H9 (cell line): ENCODE data around the gene ANKRD36C. TPM values are rescaled to one million over a fixed set of nuclear protein-coding genes. Genes with fewer than 3 reads are reported as not detected.
"Not testable (repeated sequence)": the region's sequence is repeated elsewhere in the genome, so short reads cannot be mapped to it uniquely, and the experiment has no call there.

Source experiments
- DNase-seq: peaks from one replicate; pipeline ENCODE4 v3.0.0-alpha.2; 2017
- H2AFZ ChIP-seq: one replicate; pipeline ENCODE4 v1.6.1; 2013; ENCODE audit warnings: mild to moderate bottlenecking, low read length, control low read depth, moderate library complexity
- H2AK5ac ChIP-seq: 2 replicates; pipeline ENCODE4 v1.6.1; 2013; ENCODE audit warnings: low read length, control low read depth, mixed read lengths; ENCODE audit not compliant: insufficient read length
- H2BK120ac ChIP-seq: one replicate; pipeline ENCODE4 v1.6.1; 2013; ENCODE audit warnings: low read depth, mild to moderate bottlenecking, low read length, control low read depth, inconsistent platforms; ENCODE audit not compliant: poor library complexity, severe bottlenecking
- H2BK12ac ChIP-seq: 2 replicates; pipeline ENCODE4 v1.6.1; 2013; ENCODE audit warnings: low read length, control low read depth, mixed read lengths, low read depth; ENCODE audit not compliant: insufficient read length
- H2BK15ac ChIP-seq: 2 replicates; pipeline ENCODE4 v1.6.1; 2013; ENCODE audit warnings: low read depth, low read length, control low read depth
- H2BK20ac ChIP-seq: one replicate; pipeline ENCODE4 v1.6.1; 2013; ENCODE audit warnings: low read depth, mild to moderate bottlenecking, low read length, control low read depth, inconsistent platforms; ENCODE audit not compliant: poor library complexity, severe bottlenecking
- H2BK5ac ChIP-seq: 2 replicates; pipeline ENCODE4 v1.6.1; 2013; ENCODE audit warnings: low read length, control low read depth, mixed read lengths; ENCODE audit not compliant: insufficient read length
- H3K14ac ChIP-seq: 2 replicates; pipeline ENCODE4 v1.6.1; 2013; ENCODE audit warnings: low read length, control low read depth; ENCODE audit not compliant: insufficient read depth
- H3K18ac ChIP-seq: 2 replicates; pipeline ENCODE4 v1.6.1; 2013; ENCODE audit warnings: low read depth, mild to moderate bottlenecking, mixed read lengths, low read length, control low read depth; ENCODE audit not compliant: insufficient read length
- H3K23ac ChIP-seq: 2 replicates; pipeline ENCODE4 v1.6.1; 2013; ENCODE audit warnings: low read length, control low read depth, mixed read lengths, low read depth; ENCODE audit not compliant: insufficient read length
- H3K23me2 ChIP-seq: 2 replicates; pipeline ENCODE4 v1.6.1; 2013; ENCODE audit warnings: low read depth, mild to moderate bottlenecking, mixed read lengths, low read length, control low read depth; ENCODE audit not compliant: insufficient read length, poor library complexity, severe bottlenecking
- H3K27ac ChIP-seq: 2 replicates; pipeline ENCODE4 v1.5.1; 2013; ENCODE audit warnings: low read length, control low read depth, mixed read lengths, low read depth; ENCODE audit not compliant: insufficient read length
- H3K27me3 ChIP-seq: 2 replicates; pipeline ENCODE4 v1.6.1; 2013; ENCODE audit warnings: low read length, control low read depth, inconsistent platforms; ENCODE audit not compliant: insufficient read depth
- H3K4ac ChIP-seq: 2 replicates; pipeline ENCODE4 v1.6.1; 2013; ENCODE audit warnings: low read depth, mild to moderate bottlenecking, control low read depth, inconsistent platforms, low read length, moderate library complexity
- H3K4me1 ChIP-seq: 2 replicates; pipeline ENCODE4 v1.6.1; 2013; ENCODE audit warnings: low read length, control low read depth, inconsistent platforms; ENCODE audit not compliant: insufficient read depth
- H3K4me2 ChIP-seq: 2 replicates; pipeline ENCODE4 v1.6.1; 2013; ENCODE audit warnings: low read length, control low read depth, mixed read lengths; ENCODE audit not compliant: insufficient read length, insufficient read depth
- H3K56ac ChIP-seq: 2 replicates; pipeline ENCODE4 v1.6.1; 2013; ENCODE audit warnings: low read depth, mild to moderate bottlenecking, mixed read lengths, low read length, control low read depth; ENCODE audit not compliant: insufficient read length
- H3K79me1 ChIP-seq: 2 replicates; pipeline ENCODE4 v1.6.1; 2013; ENCODE audit warnings: low read depth, mild to moderate bottlenecking, moderate library complexity, low read length, control low read depth, inconsistent platforms; ENCODE audit not compliant: insufficient read depth, poor library complexity, severe bottlenecking
- H3K79me2 ChIP-seq: 2 replicates; pipeline ENCODE4 v1.6.1; 2013; ENCODE audit warnings: low read length, control low read depth, inconsistent platforms; ENCODE audit not compliant: insufficient read depth
- H3K9ac ChIP-seq: 2 replicates; pipeline ENCODE4 v1.6.1; 2013; ENCODE audit warnings: low read length, control low read depth, mixed read lengths; ENCODE audit not compliant: insufficient read length; ENCODE audit errors: extremely low read depth
- H3K9me3 ChIP-seq: one replicate; pipeline ENCODE4 v1.6.1; 2013; ENCODE audit warnings: low read depth, low read length, inconsistent platforms; ENCODE audit not compliant: control insufficient read depth
- H3T11ph ChIP-seq: one replicate; pipeline ENCODE4 v1.6.1; 2013; ENCODE audit warnings: mild to moderate bottlenecking, low read length, control low read depth, inconsistent platforms
- H4K20me1 ChIP-seq: one replicate; pipeline ENCODE4 v1.6.1; 2013; ENCODE audit not compliant: control insufficient read depth, insufficient read length, insufficient read depth
- H4K5ac ChIP-seq: 2 replicates; pipeline ENCODE4 v1.6.1; 2013; ENCODE audit warnings: low read depth, mild to moderate bottlenecking, mixed read lengths, low read length, control low read depth; ENCODE audit not compliant: insufficient read length
- H4K8ac ChIP-seq: replicated peaks from 2 replicates; pipeline ENCODE4 v1.6.1; 2013; ENCODE audit warnings: low read length, control low read depth, mixed read lengths, low read depth; ENCODE audit not compliant: insufficient read length
- H4K91ac ChIP-seq: 2 replicates; pipeline ENCODE4 v1.6.1; 2013; ENCODE audit warnings: low read depth, mild to moderate bottlenecking, moderate library complexity, mixed read lengths, low read length, control low read depth; ENCODE audit not compliant: insufficient read length
- H3K27ac Mint-ChIP-seq, 3 experiments: 2 replicates in 2 of 3; 3 replicates in 1 of 3; pipeline ENCODE4 v1.8.0; 2020 to 2021; ENCODE audit warnings: mixed read lengths in 3 of 3, mild to moderate bottlenecking in 1 of 3, moderate library complexity in 1 of 3
- H3K27me3 Mint-ChIP-seq: 2 replicates; pipeline ENCODE4 v1.8.0; 2021; ENCODE audit warnings: low read depth, mild to moderate bottlenecking, moderate library complexity, mixed read lengths
- H3K36me3 Mint-ChIP-seq, 3 experiments: 2 replicates in 2 of 3; 3 replicates in 1 of 3; pipeline ENCODE4 v1.8.0; 2020 to 2021; ENCODE audit warnings: low read depth in 3 of 3, mixed read lengths in 3 of 3; ENCODE audit not compliant: insufficient read depth in 1 of 3
- H3K4me1 Mint-ChIP-seq, 2 experiments: 2 replicates each; pipeline ENCODE4 v1.8.0; 2020; ENCODE audit warnings: mixed read lengths in 2 of 2
- H3K4me3 Mint-ChIP-seq, 2 experiments: 2 replicates in 1 of 2; 3 replicates in 1 of 2; pipeline ENCODE4 v1.8.0; 2020 to 2021; ENCODE audit warnings: mild to moderate bottlenecking in 2 of 2, mixed read lengths in 2 of 2, moderate library complexity in 1 of 2
- H3K9me3 Mint-ChIP-seq, 2 experiments: 2 replicates in 1 of 2; 3 replicates in 1 of 2; pipeline ENCODE4 v1.8.0; 2020; ENCODE audit warnings: mild to moderate bottlenecking in 2 of 2, mixed read lengths in 2 of 2, moderate library complexity in 1 of 2
- WGBS: extraction: QIAGEN DNeasy Blood & Tissue Kit; methylation state at CpG from one replicate; pipeline ENCODE4 v1.1.7; 2013; ENCODE audit warnings: missing lambda C conversion rate, low lambda C conversion rate, mixed read lengths; ENCODE audit not compliant: insufficient read length; ENCODE audit errors: extremely low coverage; 5-methylcytosine and 5-hydroxymethylcytosine counted together
- total RNA-seq: library from RNA; stranded (reverse); gene quantifications from 2 replicates; pipeline ENCODE4 v1.2.1, GENCODE V29; 2021

ANKRD36C gene
- total RNA-seq, 1 experiment from 2014 or later, result 8.2 TPM

DNA sequence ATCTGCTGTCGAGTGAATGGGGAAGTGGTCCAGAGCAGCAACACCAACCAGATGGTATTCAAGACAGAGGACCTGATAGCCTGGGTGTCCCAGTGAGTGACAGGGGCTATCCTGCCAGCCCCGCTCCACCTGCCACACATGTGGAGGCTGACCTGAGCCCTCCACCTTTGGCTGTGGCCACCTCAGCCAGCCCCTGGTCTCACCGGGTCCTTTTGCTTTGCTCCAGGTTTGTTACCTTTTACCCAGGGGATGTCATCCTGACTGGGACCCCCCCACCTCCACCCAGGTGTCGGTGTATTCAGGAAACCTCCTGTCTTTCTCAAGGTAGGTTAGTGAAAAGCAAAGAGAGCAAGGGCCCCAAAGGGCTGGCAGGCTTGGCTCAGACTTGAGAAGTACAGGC, 29.5 kb upstream of the ANKRD36C start:
- H2AFZ ChIP-seq, H2BK15ac ChIP-seq, H3K9ac ChIP-seq, H3K27me3 Mint-ChIP-seq, H3K79me1 ChIP-seq, H3K4me2 ChIP-seq, H3K79me2 ChIP-seq, H3K27ac Mint-ChIP-seq, H4K91ac ChIP-seq, H3K27ac ChIP-seq, H3K9me3 Mint-ChIP-seq, H3K36me3 Mint-ChIP-seq, H3K4me3 Mint-ChIP-seq, H3K4me1 Mint-ChIP-seq, H2BK120ac ChIP-seq, H2BK20ac ChIP-seq, H3K4ac ChIP-seq, H4K20me1 ChIP-seq, H3K14ac ChIP-seq, H4K8ac ChIP-seq, DNase-seq, H3K4me1 ChIP-seq, H2BK5ac ChIP-seq, H3K9me3 ChIP-seq, H2BK12ac ChIP-seq, H3T11ph ChIP-seq, H3K18ac ChIP-seq, H3K56ac ChIP-seq, H3K23ac ChIP-seq, H3K23me2 ChIP-seq, H4K5ac ChIP-seq, H3K27me3 ChIP-seq, H2AK5ac ChIP-seq: not testable (repeated sequence)
- no CpG with 5 or more reads among the region's 4 CpGs for WGBS

GRCh38 chr2:96019909-96020590, 28.4 kb upstream of the ANKRD36C start:
- not testable (repeated sequence) for H2BK5ac ChIP-seq, H3K36me3 Mint-ChIP-seq, H3K23me2 ChIP-seq, H3K4me3 Mint-ChIP-seq, H4K91ac ChIP-seq, H3K9me3 Mint-ChIP-seq, H2AK5ac ChIP-seq, H3K4me2 ChIP-seq, H4K20me1 ChIP-seq, H3K9ac ChIP-seq, H3K56ac ChIP-seq, H3K14ac ChIP-seq, H3K4ac ChIP-seq, H3K27ac Mint-ChIP-seq, H4K8ac ChIP-seq, H2BK12ac ChIP-seq, H3K23ac ChIP-seq, H3T11ph ChIP-seq, H2BK15ac ChIP-seq, H3K18ac ChIP-seq, H4K5ac ChIP-seq, H3K79me2 ChIP-seq, DNase-seq, H3K27me3 ChIP-seq, H2BK20ac ChIP-seq, H3K27me3 Mint-ChIP-seq, H3K79me1 ChIP-seq, H3K9me3 ChIP-seq, H2BK120ac ChIP-seq, H3K4me1 Mint-ChIP-seq, H3K27ac ChIP-seq, H3K4me1 ChIP-seq, H2AFZ ChIP-seq
- no CpG with 5 or more reads among the region's 9 CpGs for WGBS
